B cell (primary cell): ENCODE measurements around the gene S100A1. TPM values are rescaled to one million over a fixed set of nuclear protein-coding genes. Genes with fewer than 3 reads are reported as not detected.

ENCODE experiments used
- ATAC-seq: fragments of 200-7000 bp; cut with Tn5 transposase; one replicate; pipeline ENCODE4 v1.10.0; 2021; ENCODE audit warnings: low read depth, mild to moderate bottlenecking, moderate number of reproducible peaks, moderate library complexity
- CTCF ChIA-PET: fragments of 350-600 bp; sonication (Branson Sonifier 250); formaldehyde crosslinking; loops from one replicate; lab custom pipeline; 2021; ENCODE audit warnings: antibody characterized with exemption, inconsistent platforms; lab: Charles Lee
- POLR2A ChIA-PET: fragments of 350-600 bp; sonication (Branson Sonifier 250); formaldehyde crosslinking; loops from one replicate; lab custom pipeline; 2021; ENCODE audit warnings: antibody characterized with exemption; lab: Charles Lee
- DNase-seq: peaks from one replicate; pipeline ENCODE4 v3.0.0; 2013
- H2AFZ ChIP-seq: 2 replicates; pipeline ENCODE4 v1.6.1; 2012; ENCODE audit warnings: mild to moderate bottlenecking, low read depth, low read length; ENCODE audit not compliant: insufficient read depth, poor library complexity, severe bottlenecking
- H3K27ac ChIP-seq, 2 donors: 1 replicate in 1 of 2; 2 replicates in 1 of 2; pipeline ENCODE4 v1.5.1; 2012 to 2013; ENCODE audit warnings: low read length in 2 of 2, mild to moderate bottlenecking in 2 of 2, moderate library complexity in 1 of 2
- H3K27me3 ChIP-seq, 4 experiments: fragments of 200-600 bp in 1 of 4; sonication (generic) in 1 of 4; replicated peaks in 1 of 4; 1 replicate in 2 of 4; 2 replicates in 2 of 4; pipeline versions ENCODE4 v1.6.1 to v1.7.0; 2013 to 2016; ENCODE audit warnings: low read length in 3 of 4, mild to moderate bottlenecking in 2 of 4, mixed read lengths in 1 of 4, moderate library complexity in 1 of 4; ENCODE audit not compliant: insufficient read depth in 4 of 4, control insufficient read depth in 3 of 4; ENCODE audit errors: control extremely low read depth in 1 of 4
- H3K36me3 ChIP-seq, 2 experiments: replicated peaks in 1 of 2; 1 replicate in 1 of 2; 2 replicates in 1 of 2; pipeline versions ENCODE4 v1.6.1 to v1.7.1; 2013; ENCODE audit warnings: low read length in 1 of 2; ENCODE audit not compliant: insufficient read depth in 2 of 2, control insufficient read depth in 1 of 2; ENCODE audit errors: control extremely low read depth in 1 of 2, extremely low read depth in 1 of 2
- H3K4me1 ChIP-seq, 2 donors: fragments of 200-600 bp in 1 of 2; sonication (generic) in 1 of 2; 1 replicate in 1 of 2; 2 replicates in 1 of 2; pipeline versions ENCODE4 v1.5.1 to v1.6.1; 2013 to 2017; ENCODE audit warnings: low read length in 2 of 2; ENCODE audit not compliant: control insufficient read depth in 2 of 2, insufficient read depth in 2 of 2
- H3K4me2 ChIP-seq: replicated peaks from 2 replicates; pipeline ENCODE3; 2012; ENCODE audit warnings: mild to moderate bottlenecking, low read depth, low read length; ENCODE audit not compliant: poor library complexity, severe bottlenecking
- H3K4me3 ChIP-seq, 5 experiments: fragments of 200-600 bp in 1 of 5; sonication (generic) in 1 of 5; 1 replicate in 3 of 5; 2 replicates in 2 of 5; pipeline versions ENCODE4 v1.5.1 to v1.7.0; 2011 to 2016; ENCODE audit warnings: low read length in 4 of 5, mild to moderate bottlenecking in 4 of 5, low read depth in 2 of 5, control low read depth in 1 of 5, moderate library complexity in 1 of 5; ENCODE audit not compliant: insufficient read depth in 1 of 5; ENCODE audit errors: control extremely low read depth in 1 of 5, extremely low read depth in 1 of 5
- H3K79me2 ChIP-seq: fragments of 200-600 bp; sonication (generic); one replicate; pipeline ENCODE4 v1.6.0; 2016; ENCODE audit warnings: low read length; ENCODE audit not compliant: control insufficient read depth, insufficient read depth
- H3K9ac ChIP-seq: fragments of 200-600 bp; sonication (generic); 2 replicates; pipeline ENCODE4 v1.6.1; 2017; ENCODE audit warnings: mild to moderate bottlenecking, low read length, moderate library complexity
- H3K9me3 ChIP-seq, 3 donors: one replicate each; pipeline versions ENCODE4 v1.6.1 to v1.7.1; 2013; ENCODE audit warnings: low read length in 2 of 3; ENCODE audit not compliant: control insufficient read depth in 2 of 3, insufficient read depth in 1 of 3; ENCODE audit errors: control extremely low read depth in 1 of 3
- H4K20me1 ChIP-seq: 2 replicates; pipeline ENCODE4 v1.6.0; 2012; ENCODE audit warnings: mild to moderate bottlenecking, low read length; ENCODE audit not compliant: insufficient read depth, control insufficient read depth, poor library complexity, severe bottlenecking
- H3K27ac Mint-ChIP-seq: one replicate; pipeline ENCODE4 v1.8.0; 2021; ENCODE audit warnings: mixed read lengths
- H3K27me3 Mint-ChIP-seq: one replicate; pipeline ENCODE4 v1.8.0; 2021; ENCODE audit warnings: mixed read lengths
- H3K4me1 Mint-ChIP-seq: one replicate; pipeline ENCODE4 v1.8.0; 2021; ENCODE audit warnings: mixed read lengths
- H3K4me3 Mint-ChIP-seq: one replicate; pipeline ENCODE4 v1.8.0; 2021; ENCODE audit warnings: mixed read lengths
- H3K9me3 Mint-ChIP-seq: one replicate; pipeline ENCODE4 v1.8.0; 2022; ENCODE audit warnings: mixed read lengths; ENCODE audit not compliant: insufficient read depth
- EZH2 ChIP-seq: IDR thresholded peaks from 2 replicates; pipeline ENCODE4 v1.6.1; 2012; ENCODE audit warnings: borderline replicate concordance, low read depth, mild to moderate bottlenecking, moderate library complexity, low read length; ENCODE audit not compliant: insufficient read depth, poor library complexity, severe bottlenecking
- WGBS: methylation state at CpG from one replicate; pipeline ENCODE4 v1.1.5; 2013; ENCODE audit warnings: missing lambda C conversion rate; ENCODE audit not compliant: insufficient coverage; 5-methylcytosine and 5-hydroxymethylcytosine counted together
- intact Hi-C: fragments of 100-400 bp; cut with micrococcal nuclease; formaldehyde crosslinking; loops from one replicate; pipeline ENCODE4 v1.10.0; 2022
- polyA plus RNA-seq: library from polyadenylated mRNA; depleted of rRNA; stranded (reverse); fragments of >200 nt; gene quantifications from 2 replicates; pipeline ENCODE4 v1.2.3, GENCODE V29; 2012
- total RNA-seq, 2 donors: library from RNA; stranded (reverse); fragments of 120-200 nt in 1 of 2; gene quantifications; 1 replicate in 1 of 2; 2 replicates in 1 of 2; pipeline versions ENCODE4 v1.2.3 to v1.2.4, GENCODE V29; 2013 to 2022
- TF ChIP-seq, protein P1 (sequence below): fragments of 200-600 bp; IDR thresholded peaks from one replicate; pipeline ENCODE4 v1.8.0; 2022; ENCODE audit warnings: antibody characterized with exemption, mild to moderate bottlenecking

Gene S100A1
- total and polyA plus RNA-seq, 2 donors (not counting 1 experiment from before 2014, with no cell fraction given), result not detected

DNA sequence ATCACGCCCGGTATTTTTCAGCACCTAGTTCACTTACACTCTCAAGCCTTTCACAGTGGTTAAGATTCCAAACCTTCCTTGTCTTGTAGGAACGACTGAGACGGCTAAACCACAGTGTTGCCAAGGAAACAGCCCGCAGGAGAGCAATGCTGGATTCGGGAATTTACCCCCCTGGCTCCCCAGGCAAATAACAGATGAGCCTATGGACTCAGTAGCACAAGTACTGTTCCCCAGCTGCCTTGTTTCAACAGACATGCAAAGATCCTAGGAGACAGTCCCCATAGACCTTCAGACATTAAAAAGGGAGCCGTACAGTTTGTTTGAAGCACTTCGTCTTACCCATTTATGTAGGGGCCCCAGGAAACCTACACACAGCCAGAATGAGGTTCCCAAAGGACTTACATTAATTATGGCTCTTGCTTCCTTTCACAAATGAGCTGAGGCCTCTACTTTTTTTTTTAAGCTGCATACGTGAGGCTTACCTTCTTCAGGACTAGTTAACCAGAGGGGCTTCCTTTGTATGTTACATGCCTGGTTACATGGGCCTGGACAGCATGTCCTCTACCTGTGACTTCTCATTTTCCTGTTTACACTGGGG is 33.0 kb downstream of the S100A1 start:
- CTCF ChIA-PET, result no interaction called here
- WGBS, result 79% methylated on average over 6 of the region's 9 CpGs
- Histone ChIP-seq H3K4me1 (peaks cover 5 to 15% of the 10 kb centered on the region in 2 donors), H3K4me2 (no peak overlapping the region), H4K20me1 (no peaks in the 10 kb centered on the region), H3K79me2 (peaks cover 20% of the 10 kb centered on the region), H3K36me3 (peaks cover 9 to 57% of the 10 kb centered on the region in 2 experiments), H3K9me3 (no peaks in the 10 kb centered on the region), H2AFZ (no peak overlapping the region), H3K27ac (no peak overlapping the region), H3K4me3 (no peak overlapping the region), H3K9ac (no peak overlapping the region), H3K27me3 (no peaks in the 10 kb centered on the region)
- TF ChIP-seq EZH2, result no peak
- TF ChIP-seq, protein P1, sequence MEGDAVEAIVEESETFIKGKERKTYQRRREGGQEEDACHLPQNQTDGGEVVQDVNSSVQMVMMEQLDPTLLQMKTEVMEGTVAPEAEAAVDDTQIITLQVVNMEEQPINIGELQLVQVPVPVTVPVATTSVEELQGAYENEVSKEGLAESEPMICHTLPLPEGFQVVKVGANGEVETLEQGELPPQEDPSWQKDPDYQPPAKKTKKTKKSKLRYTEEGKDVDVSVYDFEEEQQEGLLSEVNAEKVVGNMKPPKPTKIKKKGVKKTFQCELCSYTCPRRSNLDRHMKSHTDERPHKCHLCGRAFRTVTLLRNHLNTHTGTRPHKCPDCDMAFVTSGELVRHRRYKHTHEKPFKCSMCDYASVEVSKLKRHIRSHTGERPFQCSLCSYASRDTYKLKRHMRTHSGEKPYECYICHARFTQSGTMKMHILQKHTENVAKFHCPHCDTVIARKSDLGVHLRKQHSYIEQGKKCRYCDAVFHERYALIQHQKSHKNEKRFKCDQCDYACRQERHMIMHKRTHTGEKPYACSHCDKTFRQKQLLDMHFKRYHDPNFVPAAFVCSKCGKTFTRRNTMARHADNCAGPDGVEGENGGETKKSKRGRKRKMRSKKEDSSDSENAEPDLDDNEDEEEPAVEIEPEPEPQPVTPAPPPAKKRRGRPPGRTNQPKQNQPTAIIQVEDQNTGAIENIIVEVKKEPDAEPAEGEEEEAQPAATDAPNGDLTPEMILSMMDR, result no peak
- DNase-seq, result no peak
- ATAC-seq, result no peak
- Mint-ChIP-seq H3K27ac (no peak overlapping the region), H3K4me1 (peaks cover 12% of the 10 kb centered on the region), H3K4me3 (no peak overlapping the region), H3K9me3 (no peaks in the 10 kb centered on the region), H3K27me3 (no peaks in the 10 kb centered on the region)
- intact Hi-C loops, result no loop called here
- POLR2A ChIA-PET, result no interaction called here

DNA sequence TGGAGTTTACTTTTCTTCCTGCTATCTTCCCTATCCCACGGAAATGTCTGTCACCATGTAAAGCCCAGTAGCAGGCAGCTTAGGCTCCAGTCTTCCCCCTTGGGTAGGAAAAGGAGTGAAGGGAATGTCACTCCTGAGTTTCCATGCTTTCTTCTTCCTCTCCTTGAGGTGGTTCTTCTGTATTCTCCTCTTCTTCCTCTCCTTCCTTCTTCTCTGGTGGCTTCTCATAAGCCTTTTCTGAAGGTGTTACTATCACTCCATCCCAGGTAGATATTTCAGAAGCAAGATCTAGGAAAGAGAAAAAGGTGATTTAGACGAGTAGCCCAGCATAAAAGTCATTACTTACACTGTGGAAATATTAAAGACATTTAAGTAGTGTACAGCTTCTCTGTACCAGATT is 34.0 kb downstream of the S100A1 start:
- intact Hi-C loops, result no loop called here
- Histone ChIP-seq H3K4me2 (no peak overlapping the region), H3K36me3 (peaks cover 9 to 67% of the 10 kb centered on the region in 2 experiments), H3K4me3 (no peak overlapping the region), H2AFZ (no peak overlapping the region), H3K4me1 (peaks cover 5 to 15% of the 10 kb centered on the region in 2 donors), H4K20me1 (no peaks in the 10 kb centered on the region), H3K79me2 (peaks cover 20% of the 10 kb centered on the region), H3K9me3 (no peaks in the 10 kb centered on the region), H3K27me3 (no peaks in the 10 kb centered on the region), H3K27ac (no peak overlapping the region), H3K9ac (no peak overlapping the region)
- H3K27me3 Mint-ChIP-seq, result no peaks in the 10 kb centered on the region
- no peaks in the 10 kb centered on the region for H3K9me3 Mint-ChIP-seq
- ATAC-seq (no peak), DNase-seq (no peak)
- peaks cover 12% of the 10 kb centered on the region for H3K4me1 Mint-ChIP-seq
- H3K27ac Mint-ChIP-seq, result peak overlapping the region; percentile 65
- TF ChIP-seq, protein P1, result no peak
- TF ChIP-seq EZH2, result no peak
- no CpG with 5 or more reads among the region's 2 CpGs for WGBS
- no peak overlapping the region for H3K4me3 Mint-ChIP-seq
- ChIA-PET POLR2A (no interaction called here), CTCF (no interaction called here)
